Calu3 (cell line): ENCODE data around the gene RPL19. TPM values are rescaled to one million over a fixed set of nuclear protein-coding genes. Genes with fewer than 3 reads are reported as not detected.

ENCODE experiments used
- BruUV-seq: library from RNA; stranded (reverse); fragments of 400-500 nt; replicated peaks from 2 replicates; lab custom pipeline; 2021; lab: Mats Ljungman, UMichigan
- CTCF ChIA-PET: fragments of 300-600 bp; sonication (Branson Sonifier 250); formaldehyde crosslinking; loops from one replicate; lab custom pipeline; 2022; ENCODE audit warnings: antibody characterized with exemption; lab: Charles Lee
- DNase-seq: peaks from one replicate; pipeline ENCODE4 v3.0.0; 2022
- H3K27ac Mint-ChIP-seq: one replicate; pipeline ENCODE4 v1.8.0; 2022; ENCODE audit warnings: mixed read lengths; ENCODE audit not compliant: unreplicated experiment
- H3K27me3 Mint-ChIP-seq: one replicate; pipeline ENCODE4 v1.8.0; 2022; ENCODE audit warnings: mixed read lengths; ENCODE audit not compliant: unreplicated experiment
- H3K36me3 Mint-ChIP-seq: one replicate; pipeline ENCODE4 v1.8.0; 2022; ENCODE audit warnings: mild to moderate bottlenecking, moderate library complexity, mixed read lengths; ENCODE audit not compliant: insufficient read depth, unreplicated experiment
- H3K4me1 Mint-ChIP-seq: one replicate; pipeline ENCODE4 v1.8.0; 2022; ENCODE audit warnings: mild to moderate bottlenecking, low read depth, mixed read lengths; ENCODE audit not compliant: unreplicated experiment
- H3K4me3 Mint-ChIP-seq: one replicate; pipeline ENCODE4 v1.8.0; 2022; ENCODE audit warnings: mild to moderate bottlenecking, low read depth, moderate library complexity, mixed read lengths; ENCODE audit not compliant: unreplicated experiment
- H3K9me3 Mint-ChIP-seq: one replicate; pipeline ENCODE4 v1.8.0; 2022; ENCODE audit warnings: low read depth, mixed read lengths; ENCODE audit not compliant: unreplicated experiment
- CTCF ChIP-seq: fragments of 200-600 bp; IDR thresholded peaks from one replicate; pipeline ENCODE4 v1.8.0; 2022; ENCODE audit warnings: antibody characterized with exemption; ENCODE audit not compliant: unreplicated experiment
- intact Hi-C: fragments of 100-400 bp; cut with micrococcal nuclease; formaldehyde crosslinking; loops from one replicate; pipeline ENCODE4 v1.10.0; 2022; ENCODE audit not compliant: unreplicated experiment
- total RNA-seq: library from RNA; stranded (reverse); gene quantifications from 2 replicates; pipeline ENCODE4 v1.2.3, GENCODE V29; 2022

Gene RPL19
- total RNA-seq, 1 experiment from 2014 or later = 6,763 TPM

- BruUV-seq = no TSS peak
- peaks cover 93% of the 10 kb centered on the region for H3K27me3 Mint-ChIP-seq
- intact Hi-C loops = no loop called here
Observed at GRCh38 chr17:39213852-39214251, 13.8 kb downstream of the RPL19 start.

GRCh38 chr17:39217734-39218369 is 17.8 kb downstream of the RPL19 start:
- Mint-ChIP-seq H3K4me1 (peaks cover 15% of the 10 kb centered on the region), H3K4me3 (no peak overlapping the region), H3K36me3 (peaks cover 12% of the 10 kb centered on the region), H3K27ac (no peak overlapping the region), H3K27me3 (peaks cover 87% of the 10 kb centered on the region), H3K9me3 (no peaks in the 10 kb centered on the region)
- TF ChIP-seq CTCF = no peak
- CTCF ChIA-PET = interaction anchor here (0.5 to 2.3 kb wide), 13 partner anchors 9 to 135 kb away, joined by 3 to 12 read pairs (median 5); partner anchors contain the start of gene RPL19
- no TSS peak for BruUV-seq
- intact Hi-C loops = no loop called here
- peak; percentile 13 for DNase-seq

More at GRCh38 chr17:39213852-39214251, 13.8 kb downstream of the RPL19 start:
- H3K27ac Mint-ChIP-seq = no peak overlapping the region
- peak; percentile 97 for DNase-seq
- TF ChIP-seq CTCF = no peak
- CTCF ChIA-PET = interaction anchor here (0.6 to 6.5 kb wide), 16 partner anchors 9 to 1258 kb away, joined by 3 to 73 read pairs (median 6); partner anchors contain the start of gene RPL19
- peaks cover 22% of the 10 kb centered on the region for H3K36me3 Mint-ChIP-seq
- peaks cover 40% of the 10 kb centered on the region for H3K4me1 Mint-ChIP-seq
- H3K4me3 Mint-ChIP-seq = no peak overlapping the region
- no peaks in the 10 kb centered on the region for H3K9me3 Mint-ChIP-seq

- peaks cover 87% of the 10 kb centered on the region for H3K27me3 Mint-ChIP-seq
- CTCF ChIA-PET = interaction anchor here (0.7 to 3.3 kb wide), 8 partner anchors 10 to 787 kb away, joined by 3 to 10 read pairs (median 5); no protein-coding TSS in a partner anchor
- no peak for TF ChIP-seq CTCF
- no peak overlapping the region for H3K27ac Mint-ChIP-seq
- BruUV-seq = no TSS peak
- no peaks in the 10 kb centered on the region for H3K9me3 Mint-ChIP-seq
- H3K36me3 Mint-ChIP-seq = peaks cover 11% of the 10 kb centered on the region
- intact Hi-C loops = no loop called here
- peaks cover 5% of the 10 kb centered on the region for H3K4me1 Mint-ChIP-seq
- H3K4me3 Mint-ChIP-seq = no peak overlapping the region
- no peak for DNase-seq
Observed at GRCh38 chr17:39218906-39219305, 18.8 kb downstream of the RPL19 start.

GRCh38 chr17:39219647-39220154 is 19.6 kb downstream of the RPL19 start:
- CTCF ChIA-PET = interaction anchor here (0.6 to 3.3 kb wide), 7 partner anchors 13 to 237 kb away, joined by 3 to 10 read pairs (median 5); no protein-coding TSS in a partner anchor
- DNase-seq = no peak
- no peak overlapping the region for H3K4me3 Mint-ChIP-seq
- BruUV-seq = no TSS peak
- H3K36me3 Mint-ChIP-seq = peaks cover 8% of the 10 kb centered on the region
- H3K4me1 Mint-ChIP-seq = no peaks in the 10 kb centered on the region
- no peak for TF ChIP-seq CTCF
- no peak overlapping the region for H3K27ac Mint-ChIP-seq
- intact Hi-C loops = no loop called here
- peaks cover 87% of the 10 kb centered on the region for H3K27me3 Mint-ChIP-seq
- no peaks in the 10 kb centered on the region for H3K9me3 Mint-ChIP-seq
